K562 (cell line): ENCODE results near the gene LRRC47. TPM values are rescaled to one million over a fixed set of nuclear protein-coding genes. Genes with fewer than 3 reads are reported as not detected.

Experiments used
- ATAC-seq: fragments of 200-7000 bp; cut with Tn5 transposase; 3 replicates; pipeline ENCODE4 v1.9.1; 2020; ENCODE audit warnings: moderate library complexity
- BruUV-seq: library from RNA; stranded (reverse); fragments of 400-500 nt; replicated peaks from 2 replicates; lab custom pipeline; 2021; lab: Mats Ljungman, UMichigan
- CTCF ChIA-PET: fragments of 300-600 bp; formaldehyde crosslinking; extraction: SDS; loops from one replicate; lab custom pipeline; 2021; ENCODE audit warnings: low intra/inter-chr PET ratio; lab: Yijun Ruan, JAX
- POLR2A ChIA-PET: fragments of 300-600, 350-650 bp; sonication (Branson Sonifier 250); formaldehyde crosslinking; extraction: SDS; loops from one replicate; lab custom pipeline; 2021; ENCODE audit warnings: antibody characterized with exemption, inconsistent platforms; lab: Yijun Ruan, JAX
- DNase-seq, 4 experiments: peaks; one replicate each; pipeline versions ENCODE4 v3.0.0 to v3.0.0-alpha.2; 2011 to 2018; ENCODE audit warnings: low spot score in 3 of 4, mixed read lengths in 3 of 4; ENCODE audit errors: extremely low read depth in 1 of 4
- FAIRE-seq: peaks from 2 replicates; lab custom pipeline; 2011; peaks lifted over from hg19 to GRCh38; lab: Jason Lieb, UNC
- H2AFZ ChIP-seq: 2 replicates; pipeline ENCODE4 v1.6.0; 2011; ENCODE audit warnings: low read depth, low read length, control low read depth, inconsistent platforms
- H3K27ac ChIP-seq: fragments of 200-600 bp; 3 replicates; pipeline ENCODE4 v1.8.0; 2011; ENCODE audit warnings: low read depth, mild to moderate bottlenecking, control low read depth, inconsistent platforms, low read length, moderate library complexity, mixed read lengths; ENCODE audit errors: extremely low read depth
- H3K27me3 ChIP-seq, 2 experiments: fragments of 300-600 bp in 1 of 2; 2 replicates in 1 of 2; 3 replicates in 1 of 2; pipeline versions ENCODE4 v1.6.0 to v1.8.0; 2011; ENCODE audit warnings: inconsistent platforms in 2 of 2, low read length in 2 of 2, mild to moderate bottlenecking in 1 of 2, mixed read lengths in 1 of 2, moderate library complexity in 1 of 2; ENCODE audit not compliant: control insufficient read depth in 2 of 2, insufficient read depth in 2 of 2
- H3K36me3 ChIP-seq: fragments of 300-600 bp; 3 replicates; pipeline ENCODE4 v1.8.0; 2011; ENCODE audit warnings: mild to moderate bottlenecking, low read length, inconsistent platforms; ENCODE audit not compliant: control insufficient read depth, insufficient read depth
- H3K4me1 ChIP-seq, 2 experiments: fragments of 200-600 bp in 1 of 2; replicated peaks in 1 of 2; 2 replicates in 1 of 2; 3 replicates in 1 of 2; pipeline versions ENCODE4 v1.5.1 to v1.8.0; 2011; ENCODE audit warnings: inconsistent platforms in 2 of 2, low read length in 2 of 2, mild to moderate bottlenecking in 1 of 2, mixed read lengths in 1 of 2, moderate library complexity in 1 of 2; ENCODE audit not compliant: control insufficient read depth in 2 of 2, insufficient read depth in 2 of 2
- H3K4me2 ChIP-seq: 2 replicates; pipeline ENCODE4 v1.6.1; 2011; ENCODE audit warnings: low read length, control low read depth, inconsistent platforms, mixed read lengths; ENCODE audit not compliant: insufficient read depth
- H3K4me3 ChIP-seq: fragments of 200-600 bp; sonication (generic), shearing (Covaris generic); 2 replicates; pipeline ENCODE4 v1.5.1; 2016; ENCODE audit warnings: control low read depth, inconsistent platforms
- H3K79me2 ChIP-seq: fragments of 200-600 bp; 3 replicates; pipeline ENCODE4 v1.8.0; 2011; ENCODE audit warnings: low read length, inconsistent platforms; ENCODE audit not compliant: control insufficient read depth, insufficient read depth
- H3K9ac ChIP-seq, 2 experiments: 2 replicates each; pipeline versions ENCODE4 v1.6.0 to v1.6.1; 2011; ENCODE audit warnings: low read depth in 2 of 2, low read length in 2 of 2, control low read depth in 1 of 2, inconsistent platforms in 1 of 2, mild to moderate bottlenecking in 1 of 2, mixed read lengths in 1 of 2; ENCODE audit not compliant: insufficient read depth in 1 of 2
- H3K9me1 ChIP-seq: one replicate; pipeline ENCODE4 v1.6.0; 2011; ENCODE audit warnings: inconsistent platforms, mild to moderate bottlenecking, low read length, moderate library complexity; ENCODE audit not compliant: control insufficient read depth, insufficient read depth
- H3K9me3 ChIP-seq: replicated peaks from 2 replicates; pipeline ENCODE4 v1.5.1; 2011; ENCODE audit warnings: low read depth, low read length, inconsistent platforms; ENCODE audit not compliant: control insufficient read depth, insufficient read depth
- H4K20me1 ChIP-seq: replicated peaks from 2 replicates; pipeline ENCODE4 v1.6.1; 2011; ENCODE audit warnings: low read length, inconsistent platforms, mixed read lengths; ENCODE audit not compliant: control insufficient read depth, insufficient read depth
- BACH1 ChIP-seq: fragments of 200-800 bp; sonication (Bioruptor generic); IDR thresholded peaks from 2 replicates; pipeline ENCODE4 v1.6.1; 2016; ENCODE audit warnings: missing genetic modification characterization, missing compliant biosample characterization
- CTBP1 ChIP-seq: fragments of 450-650 bp; IDR thresholded peaks from 2 replicates; pipeline ENCODE4 v1.6.1; 2016; ENCODE audit warnings: borderline replicate concordance
- ELF1 ChIP-seq: fragments of 200-800 bp; sonication (Bioruptor generic); IDR thresholded peaks from 2 replicates; pipeline ENCODE4 v1.6.1; 2016; ENCODE audit warnings: missing genetic modification characterization, missing compliant biosample characterization
- FOXM1 ChIP-seq, 2 experiments: fragments of 450-650 bp in 1 of 2; sonication (generic) in 1 of 2; formaldehyde crosslinking in 1 of 2; IDR thresholded peaks; 2 replicates each; pipeline versions ENCODE4 v1.6.1 to v1.9.0; 2017 to 2022; ENCODE audit warnings: low read depth in 2 of 2, mild to moderate bottlenecking in 2 of 2, missing genetic modification reagents in 1 of 2, moderate library complexity in 1 of 2
- GABPA ChIP-seq: fragments of 200-800 bp; sonication (Bioruptor generic); conservative IDR thresholded peaks from 2 replicates; pipeline ENCODE4 v1.6.1; 2016; ENCODE audit warnings: low read depth, missing genetic modification characterization, missing compliant biosample characterization
- HDAC6 ChIP-seq: IDR thresholded peaks from 2 replicates; pipeline ENCODE4 v1.6.1; 2012; ENCODE audit warnings: low read depth, mild to moderate bottlenecking, control low read depth, inconsistent platforms, low read length, moderate library complexity
- JUND ChIP-seq, 2 experiments: IDR thresholded peaks; 2 replicates in 1 of 2; 3 replicates in 1 of 2; pipeline ENCODE4 v1.6.1; 2011; ENCODE audit warnings: borderline replicate concordance in 2 of 2, low read depth in 2 of 2, low read length in 2 of 2, improper control_type of control experiment in 1 of 2, missing biosample characterization in 1 of 2, missing genetic modification characterization in 1 of 2, missing genetic modification reagents in 1 of 2
- KHSRP ChIP-seq: fragments of 450-650 bp; IDR thresholded peaks from 2 replicates; pipeline ENCODE4 v1.6.1; 2017
- MAZ ChIP-seq, 2 experiments: fragments of 450-650 bp in 1 of 2; sonication (generic) in 1 of 2; formaldehyde crosslinking; IDR thresholded peaks in 1 of 2; conservative IDR thresholded peaks in 1 of 2; 2 replicates each; pipeline versions ENCODE4 v1.4.0 to v1.5.0; 2020; ENCODE audit warnings: mild to moderate bottlenecking in 1 of 2, missing genetic modification reagents in 1 of 2
- MTA3 ChIP-seq: fragments of 450-650 bp; formaldehyde crosslinking; IDR thresholded peaks from 2 replicates; pipeline ENCODE4 v1.6.1; 2017; ENCODE audit warnings: mild to moderate bottlenecking, borderline replicate concordance
- NFXL1 ChIP-seq: fragments of 450-650 bp; formaldehyde crosslinking; IDR thresholded peaks from 2 replicates; pipeline ENCODE4 v1.4.0; 2021; ENCODE audit warnings: mild to moderate bottlenecking
- NRF1 ChIP-seq, 2 experiments: fragments of 450-650 bp; IDR thresholded peaks in 1 of 2; conservative IDR thresholded peaks in 1 of 2; 2 replicates each; pipeline ENCODE4 v1.6.1; 2014; ENCODE audit warnings: mild to moderate bottlenecking in 2 of 2
- RHOXF2B ChIP-seq: fragments of 250-450 bp; sonication (Bioruptor Pico); conservative IDR thresholded peaks from 2 replicates; pipeline ENCODE4 v1.5.1; 2021
- RUNX1 ChIP-seq: sonication (generic); IDR thresholded peaks from 2 replicates; pipeline ENCODE4 v1.6.1; 2016; ENCODE audit warnings: antibody characterized with exemption, low read depth
- SRSF9 ChIP-seq: fragments of 200-400 bp; formaldehyde crosslinking; IDR thresholded peaks from 2 replicates; pipeline ENCODE4 v1.6.1; 2017; ENCODE audit warnings: low read depth, low read length, borderline replicate concordance
- TAF1 ChIP-seq: IDR thresholded peaks from 2 replicates; pipeline ENCODE4 v1.6.1; 2011; ENCODE audit warnings: mild to moderate bottlenecking, low read length, moderate library complexity; ENCODE audit not compliant: insufficient read depth, control insufficient read depth, severe bottlenecking; ENCODE audit errors: extremely low read depth
- U2AF1 ChIP-seq: fragments of 200-400 bp; formaldehyde crosslinking; optimal IDR thresholded peaks from 2 replicates; pipeline ENCODE3; 2017; ENCODE audit warnings: mild to moderate bottlenecking, low read depth, low read length, moderate library complexity
- ZNF146 ChIP-seq: IDR thresholded peaks from one replicate; pipeline ENCODE4 v1.6.1; 2018; ENCODE audit warnings: missing compliant biosample characterization; ENCODE audit not compliant: unreplicated experiment
- ZNF197 ChIP-seq: fragments of 200-800 bp; sonication (Bioruptor generic); IDR thresholded peaks from 2 replicates; pipeline ENCODE4 v1.6.1; 2016; ENCODE audit warnings: low read depth, missing genetic modification characterization, missing compliant biosample characterization
- ZNF551 ChIP-seq: fragments of 250-450 bp; sonication (Bioruptor Pico); IDR thresholded peaks from 2 replicates; pipeline ENCODE4 v1.5.0; 2021; ENCODE audit warnings: mild to moderate bottlenecking, moderate library complexity
- WGBS: fragments of 100-300 bp; shearing (Covaris generic); methylation state at CpG from one replicate; pipeline ENCODE4 v1.1.6; 2016; ENCODE audit warnings: low coverage, mixed read lengths; ENCODE audit not compliant: insufficient coverage; ENCODE audit errors: missing lambda C conversion rate; 5-methylcytosine and 5-hydroxymethylcytosine counted together
- in situ Hi-C: fragments of 300-500 bp; cut with MboI; formaldehyde crosslinking; loops from 4 replicates; pipeline ENCODE4 v1.15.0; 2018; ENCODE audit warnings: inconsistent platforms, mixed read lengths
- intact Hi-C: fragments of 100-400 bp; cut with micrococcal nuclease; formaldehyde crosslinking; loops from 2 replicates; pipeline ENCODE4 v1.14.2; 2022
- polyA plus RNA-seq, 8 experiments: library from polyadenylated mRNA; depleted of rRNA in 4 of 8; stranded (reverse) in 5 of 8; unstranded in 3 of 8; fragments of >200 nt; fragmentation: Nextera tagmentation in 2 of 8; fragmentation: Illumina TruSeq in 1 of 8; extraction: Ambion mirVana in 2 of 8; extraction: Trizol in 1 of 8; gene quantifications; 2 replicates each; pipeline versions ENCODE4 v1.2.1 to v1.2.3, GENCODE V29; 2011 to 2014; ENCODE audit warnings: inconsistent platforms in 1 of 8, missing spikeins in 1 of 8
- total RNA-seq, 7 experiments: library from RNA; depleted of rRNA in 6 of 7; stranded (reverse); fragments of >200 nt in 6 of 7; fragmentation: Illumina TruSeq in 2 of 7; extraction: Trizol in 2 of 7; gene quantifications; 2 replicates each; pipeline versions ENCODE4 v1.2.1 to v1.2.3, GENCODE V29; 2011 to 2021; ENCODE audit warnings: low replicate concordance in 1 of 7
- TF ChIP-seq, protein P1 (sequence below): sonication (generic); formaldehyde crosslinking; IDR thresholded peaks from 2 replicates; pipeline ENCODE4 v1.8.0; 2022; ENCODE audit warnings: mild to moderate bottlenecking, low read depth, missing genetic modification reagents

The LRRC47 gene
- total and polyA plus RNA-seq, 9 of the 15 experiments (the other 6 are each of a cell fraction or from before 2014, with no cell fraction given), result 4.6 to 68.0 (median 35.9) TPM

DNA sequence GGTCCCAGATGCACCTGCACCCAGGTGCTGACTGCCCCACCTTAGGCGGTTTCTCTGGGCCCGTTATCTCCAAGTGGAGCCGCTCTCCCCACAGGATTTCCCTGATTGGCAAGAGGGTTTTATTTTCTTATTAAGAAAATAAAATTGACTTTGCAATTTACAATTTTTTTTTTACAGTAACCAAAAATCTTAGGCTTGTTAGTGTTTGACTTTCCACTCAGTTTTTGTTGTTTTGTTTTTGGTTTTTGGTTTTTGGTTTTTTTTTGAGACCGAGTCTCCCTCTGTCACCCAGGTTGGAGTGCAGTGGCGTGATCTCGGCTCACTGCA, 48.8 kb downstream of the LRRC47 start (continued):
- TF ChIP-seq ZNF551 (CRISPR knock-in tag) (no peak), ZNF146 (no peak), NRF1 (conservative IDR thresholded peaks at IDR 0.05 in 1 of 2, IDR thresholded peaks at IDR 0.05 in 1 of 2) (peak in 1 of 2 experiments; percentile 66; a peak in 3 of 4 replicates), JUND (IDR thresholded peaks at IDR 0.05; ENCODE audit: borderline replicate concordance, low read depth, low read length) (no peak), JUND (tag; IDR thresholded peaks at IDR 0.05; ENCODE audit: borderline replicate concordance, low read depth, low read length) (no peak), MTA3 (no peak), SRSF9 (no peak), GABPA (tag) (peak; percentile 81), MAZ (CRISPR knock-in tag; conservative IDR thresholded peaks at IDR 0.05 in 1 of 2, IDR thresholded peaks at IDR 0.05 in 1 of 2) (no peak), RUNX1 (no peak), RHOXF2B (no peak)

DNA sequence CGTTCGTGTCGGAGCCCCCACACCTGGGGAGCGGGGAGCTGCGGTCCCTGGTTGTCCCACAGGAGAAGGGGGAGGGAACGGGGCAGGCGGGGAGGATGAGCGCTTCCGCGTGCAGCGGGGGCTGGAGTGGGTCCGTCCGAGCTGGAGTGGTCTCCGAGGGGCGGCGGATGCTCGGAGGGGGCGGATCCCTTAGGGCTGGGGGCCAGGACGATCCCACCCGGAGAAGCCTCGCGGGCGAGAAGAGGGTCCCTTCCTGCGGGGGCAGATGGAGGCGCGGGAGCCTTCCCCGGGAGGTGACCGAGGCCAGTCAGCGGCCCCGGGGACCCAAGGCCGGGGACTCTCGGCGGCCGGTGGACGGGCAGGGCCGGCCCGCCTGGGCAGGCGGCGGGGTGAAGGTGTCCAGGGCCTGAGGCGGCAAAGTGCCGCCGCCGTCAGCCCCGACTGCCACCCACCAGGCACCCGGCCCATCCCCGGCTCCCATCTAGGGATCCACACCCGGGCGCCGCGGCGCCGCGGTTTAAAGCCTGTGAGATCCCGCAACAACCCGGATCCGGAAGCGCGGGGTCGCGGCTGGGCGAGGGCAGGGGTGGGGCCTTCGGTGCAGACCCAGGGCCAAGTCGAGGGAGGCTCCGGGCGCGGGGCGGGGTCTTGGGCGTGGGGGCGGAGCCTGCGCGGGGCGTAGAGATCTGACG, 49.3 kb downstream of the LRRC47 start:
- ChIA-PET CTCF (no interaction called here), POLR2A (interaction anchor here (1.0 kb wide), 1 partner anchor 17 kb away, joined by 3 read pairs; no protein-coding TSS in a partner anchor)
- no peaks in the 10 kb centered on the region for H3K9me3 ChIP-seq
- H3K4me1 ChIP-seq, result peaks cover 35 to 58% of the 10 kb centered on the region in 2 experiments
- intact Hi-C loops (loop anchor here (2.0 kb wide), 1 partner anchor 28 kb away; no protein-coding TSS in a partner anchor), in situ Hi-C loops (no loop called here)
- BruUV-seq, result no TSS peak
- DNase-seq (peak; percentile 95 to 99 (median 98)), ATAC-seq (peak; percentile 97), FAIRE-seq (no peak)
- H3K9ac ChIP-seq, result peak overlapping the region; percentile 69 to 95
- H3K9me1 ChIP-seq, result peaks cover 9% of the 10 kb centered on the region
- H2AFZ ChIP-seq, result peak overlapping the region; percentile 51
- peak overlapping the region; percentile 47 for H3K27ac ChIP-seq
- peak overlapping the region; percentile 87 for H3K4me2 ChIP-seq
- H3K36me3 ChIP-seq, result peaks cover 31% of the 10 kb centered on the region; the same call in 2 of the 3 replicates
- peaks cover 12% of the 10 kb centered on the region; the same call in 1 of the 2 replicates for H4K20me1 ChIP-seq
- peak overlapping the region; percentile 72 for H3K4me3 ChIP-seq
- H3K79me2 ChIP-seq, result peaks cover 29% of the 10 kb centered on the region
- 1% methylated on average over 50 of the region's 73 CpGs for WGBS
- H3K27me3 ChIP-seq, result no peaks in the 10 kb centered on the region
- TF ChIP-seq ELF1 (tag), result peak; percentile 62
- TF ChIP-seq ZNF197 (CRISPR knock-in tag), result no peak
- TF ChIP-seq HDAC6, result no peak
- TF ChIP-seq FOXM1 (IDR thresholded peaks at IDR 0.05; ENCODE audit: low read depth), result no peak
- TF ChIP-seq FOXM1 (CRISPR knock-in tag; IDR thresholded peaks at IDR 0.05; ENCODE audit: low read depth), result 0 out of 2 replicates have a peak, but pooled peaks have one; percentile 53
- TF ChIP-seq, protein P1, sequence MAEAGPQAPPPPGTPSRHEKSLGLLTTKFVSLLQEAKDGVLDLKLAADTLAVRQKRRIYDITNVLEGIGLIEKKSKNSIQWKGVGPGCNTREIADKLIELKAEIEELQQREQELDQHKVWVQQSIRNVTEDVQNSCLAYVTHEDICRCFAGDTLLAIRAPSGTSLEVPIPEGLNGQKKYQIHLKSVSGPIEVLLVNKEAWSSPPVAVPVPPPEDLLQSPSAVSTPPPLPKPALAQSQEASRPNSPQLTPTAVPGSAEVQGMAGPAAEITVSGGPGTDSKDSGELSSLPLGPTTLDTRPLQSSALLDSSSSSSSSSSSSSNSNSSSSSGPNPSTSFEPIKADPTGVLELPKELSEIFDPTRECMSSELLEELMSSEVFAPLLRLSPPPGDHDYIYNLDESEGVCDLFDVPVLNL (CRISPR knock-in tag), result no peak
- TF ChIP-seq NFXL1, result no peak
- TF ChIP-seq KHSRP, result no peak
- TF ChIP-seq CTBP1, result 0 out of 2 replicates have a peak, but pooled peaks have one; percentile 13
- peak; percentile 98 for TF ChIP-seq GABPA (tag)
- TF ChIP-seq U2AF1, result peak; percentile 68
- peak; percentile 69 for TF ChIP-seq TAF1
- TF ChIP-seq BACH1 (tag), result no peak
